GM23338 (cell line): Measurements from ENCODE around the gene GPC6. TPM values are rescaled to one million over a fixed set of nuclear protein-coding genes. Genes with fewer than 3 reads are reported as not detected.

Experiments
- ATAC-seq: fragments of 200-7000 bp; cut with Tn5 transposase; 3 replicates; pipeline ENCODE4 v1.9.1; 2020
- DNase-seq: peaks from one replicate; pipeline ENCODE4 v3.0.0-alpha.2; 2015; ENCODE audit warnings: low spot score
- H2AFZ ChIP-seq: fragments of 200-600 bp; sonication (generic); 2 replicates; pipeline ENCODE4 v1.8.0; 2016; ENCODE audit warnings: antibody characterized with exemption, mild to moderate bottlenecking, moderate library complexity
- H3F3A ChIP-seq: fragments of 200-600 bp; sonication (generic); replicated peaks from 2 replicates; pipeline ENCODE4 v1.8.0; 2017; ENCODE audit warnings: antibody characterized with exemption, mixed run types, low read depth
- H3K27ac ChIP-seq: fragments of 200-600 bp; sonication (generic); 2 replicates; pipeline ENCODE4 v1.6.1; 2016; ENCODE audit warnings: low read depth
- H3K27me3 ChIP-seq: fragments of 200-600 bp; sonication (generic); 2 replicates; pipeline ENCODE4 v1.8.0; 2016; ENCODE audit warnings: mild to moderate bottlenecking, mixed run types, moderate library complexity; ENCODE audit not compliant: insufficient read depth
- H3K36me3 ChIP-seq: fragments of 200-600 bp; sonication (generic); 2 replicates; pipeline ENCODE4 v1.8.0; 2016; ENCODE audit warnings: mild to moderate bottlenecking; ENCODE audit not compliant: insufficient read depth
- H3K4me1 ChIP-seq: fragments of 200-600 bp; sonication (generic); 2 replicates; pipeline ENCODE4 v1.8.0; 2016; ENCODE audit warnings: mild to moderate bottlenecking, moderate library complexity; ENCODE audit not compliant: insufficient read depth
- H3K4me2 ChIP-seq: fragments of 200-600 bp; sonication (generic); 2 replicates; pipeline ENCODE4 v1.7.1; 2017; ENCODE audit warnings: mixed run types
- H3K4me3 ChIP-seq: fragments of 200-600 bp; sonication (generic); 2 replicates; pipeline ENCODE4 v1.6.1; 2016; ENCODE audit warnings: mixed run types
- H3K79me2 ChIP-seq: fragments of 200-600 bp; sonication (generic); replicated peaks from 2 replicates; pipeline ENCODE4 v1.8.0; 2017; ENCODE audit warnings: mild to moderate bottlenecking; ENCODE audit not compliant: insufficient read depth
- H3K9me2 ChIP-seq: fragments of 200-600 bp; sonication (generic); 2 replicates; pipeline ENCODE4 v1.8.0; 2017; ENCODE audit not compliant: insufficient read depth
- H4K20me1 ChIP-seq: fragments of 200-600 bp; sonication (generic); replicated peaks from 2 replicates; pipeline ENCODE4 v1.8.0; 2017; ENCODE audit warnings: mild to moderate bottlenecking; ENCODE audit not compliant: insufficient read depth
- H3K27ac Mint-ChIP-seq: 2 replicates; pipeline ENCODE4 v1.8.0; 2020; ENCODE audit warnings: inconsistent platforms, mild to moderate bottlenecking, moderate library complexity, mixed read lengths
- H3K27me3 Mint-ChIP-seq: 3 replicates; pipeline ENCODE4 v1.8.0; 2022; ENCODE audit warnings: low read depth, mild to moderate bottlenecking, moderate library complexity, mixed read lengths, inconsistent platforms; ENCODE audit not compliant: insufficient read depth, poor library complexity
- H3K36me3 Mint-ChIP-seq: 3 replicates; pipeline ENCODE4 v1.8.0; 2021; ENCODE audit warnings: low read depth, mild to moderate bottlenecking, inconsistent platforms, moderate library complexity, mixed read lengths
- H3K4me1 Mint-ChIP-seq: 3 replicates; pipeline ENCODE4 v1.8.0; 2020; ENCODE audit warnings: mild to moderate bottlenecking, inconsistent platforms, mixed read lengths
- H3K4me3 Mint-ChIP-seq: 3 replicates; pipeline ENCODE4 v1.8.0; 2021; ENCODE audit warnings: moderate library complexity, mild to moderate bottlenecking, inconsistent platforms, mixed read lengths
- H3K9me3 Mint-ChIP-seq: 3 replicates; pipeline ENCODE4 v1.8.0; 2020; ENCODE audit warnings: moderate library complexity, mild to moderate bottlenecking, inconsistent platforms, mixed read lengths
- ETS1 ChIP-seq: IDR thresholded peaks from 2 replicates; pipeline ENCODE4 v1.6.1; 2016; ENCODE audit warnings: antibody characterized with exemption
- EZH2 ChIP-seq: fragments of 200-600 bp; sonication (generic); IDR thresholded peaks from one replicate; pipeline ENCODE4 v1.8.0; 2017; ENCODE audit warnings: antibody characterized with exemption, mild to moderate bottlenecking, low read depth; ENCODE audit not compliant: unreplicated experiment
- EZH2phosphoT487 ChIP-seq: fragments of 200-600 bp; sonication (generic); IDR thresholded peaks from one replicate; pipeline ENCODE4 v1.8.1; 2018; ENCODE audit warnings: antibody characterized with exemption; ENCODE audit not compliant: unreplicated experiment
- NANOG ChIP-seq: IDR thresholded peaks from 2 replicates; pipeline ENCODE4 v1.6.1; 2016; ENCODE audit warnings: antibody characterized with exemption, borderline replicate concordance
- POLR2AphosphoS5 ChIP-seq: IDR thresholded peaks from 2 replicates; pipeline ENCODE4 v1.6.1; 2016; ENCODE audit warnings: antibody characterized with exemption, low read depth
- STAT1 ChIP-seq: IDR thresholded peaks from one replicate; pipeline ENCODE4 v1.6.1; 2016; ENCODE audit warnings: antibody characterized with exemption; ENCODE audit not compliant: unreplicated experiment
- ZNF331 ChIP-seq: fragments of 250-450 bp; sonication (Bioruptor Pico); IDR thresholded peaks from 2 replicates; pipeline ENCODE4 v1.5.0; 2020; ENCODE audit warnings: low read depth, mild to moderate bottlenecking, moderate library complexity
- ZNF462 ChIP-seq: fragments of 250-450 bp; sonication (Bioruptor Pico); IDR thresholded peaks from 2 replicates; pipeline ENCODE4 v1.5.0; 2020; ENCODE audit warnings: mild to moderate bottlenecking, moderate library complexity
- polyA plus RNA-seq: library from polyadenylated mRNA; unstranded; fragments of >200 nt; fragmentation: Nextera tagmentation; extraction: Ambion mirVana; gene quantifications from 2 replicates; pipeline ENCODE4 v1.2.1, GENCODE V29; 2016
- total RNA-seq: library from RNA; depleted of rRNA; stranded (reverse); fragments of >200 nt; shearing (Covaris generic); gene quantifications from 2 replicates; pipeline ENCODE4 v1.2.3, GENCODE V29; 2014
- TF ChIP-seq, protein P1 (sequence below): IDR thresholded peaks from one replicate; pipeline ENCODE4 v1.6.1; 2018; ENCODE audit warnings: antibody characterized with exemption; ENCODE audit not compliant: unreplicated experiment

Gene GPC6
- total and polyA plus RNA-seq, 2 experiments from 2014 or later: 6.4 to 28.6 TPM

DNA sequence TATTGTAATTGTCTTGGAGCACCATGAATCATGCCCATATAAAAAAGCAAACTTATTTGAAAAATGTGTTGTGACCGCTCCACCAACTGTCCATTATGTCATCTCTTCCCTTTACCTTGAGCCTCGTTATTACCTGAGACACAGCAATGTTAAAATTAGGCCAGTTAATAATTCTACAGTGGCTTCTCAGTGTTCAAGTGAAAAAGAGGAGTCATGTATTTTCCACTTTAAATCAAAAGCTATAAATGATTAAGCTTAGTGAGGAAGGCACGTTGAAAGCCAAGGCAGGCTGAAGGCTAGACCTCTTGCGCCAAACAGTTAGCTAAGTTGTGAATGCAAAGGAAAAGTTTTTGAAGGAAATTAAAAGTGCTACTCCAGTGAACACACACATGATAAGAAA is 210.5 kb downstream of the GPC6 start:
- Histone ChIP-seq H3K4me2 (no peak overlapping the region), H3K27me3 (no peaks in the 10 kb centered on the region), H3K27ac (no peak overlapping the region), H3K9me2 (no peaks in the 10 kb centered on the region; the same call in 1 of the 2 replicates), H3K79me2 (peaks cover 9% of the 10 kb centered on the region; the same call in 1 of the 2 replicates), H3K36me3 (no peaks in the 10 kb centered on the region), H3K4me3 (no peak overlapping the region), H3F3A (no peaks in the 10 kb centered on the region), H3K4me1 (0 out of 2 replicates have a peak, but pooled peaks cover 5% of the 10 kb centered on the region), H4K20me1 (no peaks in the 10 kb centered on the region), H2AFZ (no peak overlapping the region)
- no peak for ATAC-seq
- no peaks in the 10 kb centered on the region for H3K27me3 Mint-ChIP-seq
- TF ChIP-seq, protein P1, sequence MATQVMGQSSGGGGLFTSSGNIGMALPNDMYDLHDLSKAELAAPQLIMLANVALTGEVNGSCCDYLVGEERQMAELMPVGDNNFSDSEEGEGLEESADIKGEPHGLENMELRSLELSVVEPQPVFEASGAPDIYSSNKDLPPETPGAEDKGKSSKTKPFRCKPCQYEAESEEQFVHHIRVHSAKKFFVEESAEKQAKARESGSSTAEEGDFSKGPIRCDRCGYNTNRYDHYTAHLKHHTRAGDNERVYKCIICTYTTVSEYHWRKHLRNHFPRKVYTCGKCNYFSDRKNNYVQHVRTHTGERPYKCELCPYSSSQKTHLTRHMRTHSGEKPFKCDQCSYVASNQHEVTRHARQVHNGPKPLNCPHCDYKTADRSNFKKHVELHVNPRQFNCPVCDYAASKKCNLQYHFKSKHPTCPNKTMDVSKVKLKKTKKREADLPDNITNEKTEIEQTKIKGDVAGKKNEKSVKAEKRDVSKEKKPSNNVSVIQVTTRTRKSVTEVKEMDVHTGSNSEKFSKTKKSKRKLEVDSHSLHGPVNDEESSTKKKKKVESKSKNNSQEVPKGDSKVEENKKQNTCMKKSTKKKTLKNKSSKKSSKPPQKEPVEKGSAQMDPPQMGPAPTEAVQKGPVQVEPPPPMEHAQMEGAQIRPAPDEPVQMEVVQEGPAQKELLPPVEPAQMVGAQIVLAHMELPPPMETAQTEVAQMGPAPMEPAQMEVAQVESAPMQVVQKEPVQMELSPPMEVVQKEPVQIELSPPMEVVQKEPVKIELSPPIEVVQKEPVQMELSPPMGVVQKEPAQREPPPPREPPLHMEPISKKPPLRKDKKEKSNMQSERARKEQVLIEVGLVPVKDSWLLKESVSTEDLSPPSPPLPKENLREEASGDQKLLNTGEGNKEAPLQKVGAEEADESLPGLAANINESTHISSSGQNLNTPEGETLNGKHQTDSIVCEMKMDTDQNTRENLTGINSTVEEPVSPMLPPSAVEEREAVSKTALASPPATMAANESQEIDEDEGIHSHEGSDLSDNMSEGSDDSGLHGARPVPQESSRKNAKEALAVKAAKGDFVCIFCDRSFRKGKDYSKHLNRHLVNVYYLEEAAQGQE: no peak
- TF ChIP-seq ETS1 (no peak), STAT1 (no peak), POLR2AphosphoS5 (no peak), EZH2phosphoT487 (no peak), EZH2 (no peak), ZNF462 (CRISPR knock-in tag) (no peak), ZNF331 (CRISPR knock-in tag) (no peak), NANOG (no peak)
- no peak overlapping the region for H3K27ac Mint-ChIP-seq
- no peaks in the 10 kb centered on the region; the same call in 1 of the 3 replicates for H3K4me1 Mint-ChIP-seq
- DNase-seq: no peak
- H3K4me3 Mint-ChIP-seq: no peak overlapping the region
- no peaks in the 10 kb centered on the region; the same call in 2 of the 3 replicates for H3K36me3 Mint-ChIP-seq
- H3K9me3 Mint-ChIP-seq: no peaks in the 10 kb centered on the region; the same call in 2 of the 3 replicates
